K562 (cell line): ENCODE data around the gene FGGY. TPM values are rescaled to one million over a fixed set of nuclear protein-coding genes. Genes with fewer than 3 reads are reported as not detected.

ENCODE experiments used
- ATAC-seq: fragments of 200-7000 bp; cut with Tn5 transposase; 3 replicates; pipeline ENCODE4 v1.9.1; 2020; ENCODE audit warnings: moderate library complexity
- BruUV-seq: library from RNA; stranded (reverse); fragments of 400-500 nt; replicated peaks from 2 replicates; lab custom pipeline; 2021; lab: Mats Ljungman, UMichigan
- CTCF ChIA-PET: fragments of 300-600 bp; formaldehyde crosslinking; extraction: SDS; loops from one replicate; lab custom pipeline; 2021; ENCODE audit warnings: low intra/inter-chr PET ratio; lab: Yijun Ruan, JAX
- POLR2A ChIA-PET: fragments of 300-600, 350-650 bp; sonication (Branson Sonifier 250); formaldehyde crosslinking; extraction: SDS; loops from one replicate; lab custom pipeline; 2021; ENCODE audit warnings: antibody characterized with exemption, inconsistent platforms; lab: Yijun Ruan, JAX
- DNase-seq, 4 experiments: peaks; one replicate each; pipeline versions ENCODE4 v3.0.0 to v3.0.0-alpha.2; 2011 to 2018; ENCODE audit warnings: low spot score in 3 of 4, mixed read lengths in 3 of 4; ENCODE audit errors: extremely low read depth in 1 of 4
- FAIRE-seq: peaks from 2 replicates; lab custom pipeline; 2011; peaks lifted over from hg19 to GRCh38; lab: Jason Lieb, UNC
- H2AFZ ChIP-seq: 2 replicates; pipeline ENCODE4 v1.6.0; 2011; ENCODE audit warnings: low read depth, low read length, control low read depth, inconsistent platforms
- H3K27ac ChIP-seq: fragments of 200-600 bp; 3 replicates; pipeline ENCODE4 v1.8.0; 2011; ENCODE audit warnings: low read depth, mild to moderate bottlenecking, control low read depth, inconsistent platforms, low read length, moderate library complexity, mixed read lengths; ENCODE audit errors: extremely low read depth
- H3K27me3 ChIP-seq, 2 experiments: fragments of 300-600 bp in 1 of 2; 2 replicates in 1 of 2; 3 replicates in 1 of 2; pipeline versions ENCODE4 v1.6.0 to v1.8.0; 2011; ENCODE audit warnings: inconsistent platforms in 2 of 2, low read length in 2 of 2, mild to moderate bottlenecking in 1 of 2, mixed read lengths in 1 of 2, moderate library complexity in 1 of 2; ENCODE audit not compliant: control insufficient read depth in 2 of 2, insufficient read depth in 2 of 2
- H3K36me3 ChIP-seq: fragments of 300-600 bp; 3 replicates; pipeline ENCODE4 v1.8.0; 2011; ENCODE audit warnings: mild to moderate bottlenecking, low read length, inconsistent platforms; ENCODE audit not compliant: control insufficient read depth, insufficient read depth
- H3K4me1 ChIP-seq, 2 experiments: fragments of 200-600 bp in 1 of 2; replicated peaks in 1 of 2; 2 replicates in 1 of 2; 3 replicates in 1 of 2; pipeline versions ENCODE4 v1.5.1 to v1.8.0; 2011; ENCODE audit warnings: inconsistent platforms in 2 of 2, low read length in 2 of 2, mild to moderate bottlenecking in 1 of 2, mixed read lengths in 1 of 2, moderate library complexity in 1 of 2; ENCODE audit not compliant: control insufficient read depth in 2 of 2, insufficient read depth in 2 of 2
- H3K4me2 ChIP-seq: 2 replicates; pipeline ENCODE4 v1.6.1; 2011; ENCODE audit warnings: low read length, control low read depth, inconsistent platforms, mixed read lengths; ENCODE audit not compliant: insufficient read depth
- H3K4me3 ChIP-seq: fragments of 200-600 bp; sonication (generic), shearing (Covaris generic); 2 replicates; pipeline ENCODE4 v1.5.1; 2016; ENCODE audit warnings: control low read depth, inconsistent platforms
- H3K79me2 ChIP-seq: fragments of 200-600 bp; 3 replicates; pipeline ENCODE4 v1.8.0; 2011; ENCODE audit warnings: low read length, inconsistent platforms; ENCODE audit not compliant: control insufficient read depth, insufficient read depth
- H3K9ac ChIP-seq, 2 experiments: 2 replicates each; pipeline versions ENCODE4 v1.6.0 to v1.6.1; 2011; ENCODE audit warnings: low read depth in 2 of 2, low read length in 2 of 2, control low read depth in 1 of 2, inconsistent platforms in 1 of 2, mild to moderate bottlenecking in 1 of 2, mixed read lengths in 1 of 2; ENCODE audit not compliant: insufficient read depth in 1 of 2
- H3K9me1 ChIP-seq: one replicate; pipeline ENCODE4 v1.6.0; 2011; ENCODE audit warnings: inconsistent platforms, mild to moderate bottlenecking, low read length, moderate library complexity; ENCODE audit not compliant: control insufficient read depth, insufficient read depth
- H3K9me3 ChIP-seq: replicated peaks from 2 replicates; pipeline ENCODE4 v1.5.1; 2011; ENCODE audit warnings: low read depth, low read length, inconsistent platforms; ENCODE audit not compliant: control insufficient read depth, insufficient read depth
- H4K20me1 ChIP-seq: replicated peaks from 2 replicates; pipeline ENCODE4 v1.6.1; 2011; ENCODE audit warnings: low read length, inconsistent platforms, mixed read lengths; ENCODE audit not compliant: control insufficient read depth, insufficient read depth
- BDP1 ChIP-seq: IDR thresholded peaks from 3 replicates; pipeline ENCODE4 v1.6.1; 2011; ENCODE audit not compliant: insufficient read length, insufficient read depth
- ETV1 ChIP-seq: fragments of 450-650 bp; conservative IDR thresholded peaks from 2 replicates; pipeline ENCODE4 v1.6.1; 2016; ENCODE audit warnings: missing genetic modification characterization, control low read depth, low read depth, missing compliant biosample characterization
- HDAC1 ChIP-seq, 2 experiments: fragments of 450-650 bp; IDR thresholded peaks; 2 replicates each; pipeline ENCODE4 v1.6.1; 2016 to 2017; ENCODE audit warnings: inconsistent platforms in 1 of 2, mild to moderate bottlenecking in 1 of 2, moderate library complexity in 1 of 2
- LEF1 ChIP-seq: fragments of 450-650 bp; IDR thresholded peaks from 2 replicates; pipeline ENCODE4 v1.6.1; 2016; ENCODE audit warnings: mild to moderate bottlenecking
- MTA3 ChIP-seq: fragments of 450-650 bp; formaldehyde crosslinking; IDR thresholded peaks from 2 replicates; pipeline ENCODE4 v1.6.1; 2017; ENCODE audit warnings: mild to moderate bottlenecking, borderline replicate concordance
- SAP30 ChIP-seq: fragments of 200-600 bp; sonication (generic); IDR thresholded peaks from 2 replicates; pipeline ENCODE4 v1.6.1; 2012; ENCODE audit warnings: borderline replicate concordance, low read depth, mild to moderate bottlenecking, moderate library complexity, low read length, control low read depth, inconsistent platforms; ENCODE audit not compliant: insufficient read depth, poor library complexity, severe bottlenecking
- SIN3A ChIP-seq, 2 experiments: fragments of 150-350 bp in 1 of 2; IDR thresholded peaks; 2 replicates each; pipeline ENCODE4 v1.6.1; 2011 to 2016; ENCODE audit warnings: borderline replicate concordance in 2 of 2, low read depth in 2 of 2, low read length in 2 of 2, mild to moderate bottlenecking in 2 of 2, moderate library complexity in 2 of 2; ENCODE audit not compliant: control insufficient read depth in 1 of 2
- ZNF212 ChIP-seq: fragments of 450-650 bp; formaldehyde crosslinking; IDR thresholded peaks from 2 replicates; pipeline ENCODE4 v1.4.0; 2020; ENCODE audit warnings: mild to moderate bottlenecking
- ZNF217 ChIP-seq: sonication (generic); formaldehyde crosslinking; IDR thresholded peaks from 2 replicates; pipeline ENCODE4 v1.8.0; 2022; ENCODE audit warnings: mild to moderate bottlenecking, missing genetic modification reagents
- in situ Hi-C: fragments of 300-500 bp; cut with MboI; formaldehyde crosslinking; loops from 4 replicates; pipeline ENCODE4 v1.15.0; 2018; ENCODE audit warnings: inconsistent platforms, mixed read lengths
- intact Hi-C: fragments of 100-400 bp; cut with micrococcal nuclease; formaldehyde crosslinking; loops from 2 replicates; pipeline ENCODE4 v1.14.2; 2022
- polyA plus RNA-seq, 8 experiments: library from polyadenylated mRNA; depleted of rRNA in 4 of 8; stranded (reverse) in 5 of 8; unstranded in 3 of 8; fragments of >200 nt; fragmentation: Nextera tagmentation in 2 of 8; fragmentation: Illumina TruSeq in 1 of 8; extraction: Ambion mirVana in 2 of 8; extraction: Trizol in 1 of 8; gene quantifications; 2 replicates each; pipeline versions ENCODE4 v1.2.1 to v1.2.3, GENCODE V29; 2011 to 2014; ENCODE audit warnings: inconsistent platforms in 1 of 8, missing spikeins in 1 of 8
- total RNA-seq, 7 experiments: library from RNA; depleted of rRNA in 6 of 7; stranded (reverse); fragments of >200 nt in 6 of 7; fragmentation: Illumina TruSeq in 2 of 7; extraction: Trizol in 2 of 7; gene quantifications; 2 replicates each; pipeline versions ENCODE4 v1.2.1 to v1.2.3, GENCODE V29; 2011 to 2021; ENCODE audit warnings: low replicate concordance in 1 of 7
- TF ChIP-seq, protein P1 (sequence below): fragments of 250-450 bp; sonication (Bioruptor Pico); IDR thresholded peaks from 2 replicates; pipeline ENCODE4 v1.5.0; 2021; ENCODE audit warnings: mild to moderate bottlenecking, moderate library complexity
- TF ChIP-seq, protein P2 (sequence below): fragments of 450-650 bp; formaldehyde crosslinking; IDR thresholded peaks from 2 replicates; pipeline ENCODE4 v1.4.0; 2022; ENCODE audit warnings: missing genetic modification characterization
- TF ChIP-seq, protein P3 (sequence below): fragments of 450-650 bp; IDR thresholded peaks from 2 replicates; pipeline ENCODE4 v1.6.1; 2018; ENCODE audit not compliant: partially characterized antibody
- TF ChIP-seq, protein P4 (sequence below): fragments of 250-450 bp; sonication (Bioruptor Pico); IDR thresholded peaks from 2 replicates; pipeline ENCODE4 v1.8.0; 2022; ENCODE audit warnings: moderate library complexity, mild to moderate bottlenecking, inconsistent platforms

Gene FGGY
- total and polyA plus RNA-seq, 9 of the 15 experiments (the other 6 are each of a cell fraction or from before 2014, with no cell fraction given) = 9.7 to 19.2 (median 12.6) TPM

DNA sequence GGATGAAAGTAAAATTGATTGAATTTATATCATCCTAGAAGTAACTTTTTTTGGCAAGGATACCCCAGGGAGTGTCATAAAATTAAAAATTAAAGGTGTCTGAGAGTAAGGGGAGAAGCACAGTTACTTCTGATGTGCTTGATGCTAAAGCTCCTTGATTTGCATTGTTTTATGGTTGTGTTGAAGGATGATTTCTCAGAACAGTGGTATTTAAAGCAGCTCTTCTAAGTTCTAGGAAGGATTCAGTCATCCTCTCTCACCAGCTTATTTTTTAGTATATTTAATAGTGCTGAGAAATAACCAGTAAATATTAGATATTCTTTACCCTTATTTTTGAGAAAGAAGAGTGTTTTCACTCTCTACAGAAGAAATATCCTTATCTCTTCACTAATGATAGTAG is 93.0 kb downstream of the FGGY start:
- Histone ChIP-seq H3K4me1 (peaks cover 0 to 31% of the 10 kb centered on the region in 2 experiments; a peak in 3 of 5 replicates), H3K36me3 (no peaks in the 10 kb centered on the region), H3K79me2 (no peaks in the 10 kb centered on the region), H3K4me2 (no peak overlapping the region), H3K9ac (no peak overlapping the region), H3K9me1 (no peaks in the 10 kb centered on the region), H4K20me1 (no peaks in the 10 kb centered on the region), H3K4me3 (no peak overlapping the region), H3K27ac (no peak overlapping the region), H3K9me3 (no peaks in the 10 kb centered on the region), H2AFZ (no peak overlapping the region), H3K27me3 (no peaks in the 10 kb centered on the region)
- DNase-seq (no peak), FAIRE-seq (no peak), ATAC-seq (no peak)
- BruUV-seq = no TSS peak
- ChIA-PET CTCF (no interaction called here), POLR2A (no interaction called here)
- in situ Hi-C loops = no loop called here
- intact Hi-C loops = no loop called here
- TF ChIP-seq, protein P1, sequence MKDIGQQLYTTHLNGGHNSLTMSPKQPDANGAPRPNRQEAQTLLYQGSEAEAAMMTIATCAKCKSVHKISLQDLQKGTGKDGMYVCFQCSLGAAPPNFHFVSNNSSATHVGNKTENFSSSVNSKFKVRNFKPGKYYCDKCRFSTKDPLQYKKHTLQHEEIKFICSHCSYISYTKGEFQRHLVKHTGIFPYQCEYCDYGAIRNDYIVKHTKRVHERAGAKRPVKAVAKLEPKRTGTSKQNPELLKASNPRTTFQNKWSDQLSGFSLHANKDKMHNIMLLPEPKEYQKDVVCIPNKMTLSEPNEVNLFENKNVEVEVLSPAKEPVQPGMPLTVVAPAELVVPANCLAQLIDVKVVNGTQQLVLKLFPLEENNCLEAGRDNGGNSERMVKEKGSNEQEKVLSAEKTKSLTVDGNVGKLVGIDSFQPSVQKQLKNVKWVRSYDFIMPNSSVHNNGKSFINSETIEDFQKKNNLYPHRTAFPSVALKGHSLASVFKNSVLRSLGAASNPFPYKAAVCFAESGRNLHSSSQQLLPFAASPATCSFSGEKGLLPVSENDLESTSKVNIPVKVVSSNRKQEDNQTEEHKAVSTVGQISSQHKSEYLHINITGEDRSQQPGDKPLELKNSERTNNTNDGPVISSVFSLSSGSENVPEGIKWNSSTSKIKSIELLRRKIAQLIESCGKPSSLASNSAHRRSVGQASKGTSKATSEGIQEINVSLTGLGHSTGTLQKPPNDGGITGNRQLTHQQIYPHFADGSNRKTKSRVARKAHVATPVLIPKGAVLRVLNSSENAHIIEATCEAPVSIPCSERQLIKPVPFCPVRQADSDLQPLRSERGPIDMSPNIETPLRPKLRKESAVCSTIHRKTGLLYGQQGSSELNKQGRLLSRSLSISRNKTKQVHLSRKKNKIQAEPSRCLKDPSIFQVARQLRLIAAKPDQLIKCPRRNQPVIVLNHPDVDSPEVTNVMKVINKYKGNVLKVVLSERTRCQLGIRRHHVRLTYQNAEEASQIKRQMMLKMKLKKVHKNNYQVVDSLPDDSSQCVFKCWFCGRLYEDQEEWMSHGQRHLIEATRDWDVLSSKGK = no peak
- TF ChIP-seq HDAC1 (IDR thresholded peaks at IDR 0.05) = no peak
- TF ChIP-seq, protein P2, sequence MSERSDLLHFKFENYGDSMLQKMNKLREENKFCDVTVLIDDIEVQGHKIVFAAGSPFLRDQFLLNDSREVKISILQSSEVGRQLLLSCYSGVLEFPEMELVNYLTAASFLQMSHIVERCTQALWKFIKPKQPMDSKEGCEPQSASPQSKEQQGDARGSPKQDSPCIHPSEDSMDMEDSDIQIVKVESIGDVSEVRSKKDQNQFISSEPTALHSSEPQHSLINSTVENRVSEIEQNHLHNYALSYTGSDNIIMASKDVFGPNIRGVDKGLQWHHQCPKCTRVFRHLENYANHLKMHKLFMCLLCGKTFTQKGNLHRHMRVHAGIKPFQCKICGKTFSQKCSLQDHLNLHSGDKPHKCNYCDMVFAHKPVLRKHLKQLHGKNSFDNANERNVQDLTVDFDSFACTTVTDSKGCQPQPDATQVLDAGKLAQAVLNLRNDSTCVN (CRISPR knock-in tag) = no peak
- no peak for TF ChIP-seq SAP30
- no peak for TF ChIP-seq MTA3
- TF ChIP-seq, protein P3, sequence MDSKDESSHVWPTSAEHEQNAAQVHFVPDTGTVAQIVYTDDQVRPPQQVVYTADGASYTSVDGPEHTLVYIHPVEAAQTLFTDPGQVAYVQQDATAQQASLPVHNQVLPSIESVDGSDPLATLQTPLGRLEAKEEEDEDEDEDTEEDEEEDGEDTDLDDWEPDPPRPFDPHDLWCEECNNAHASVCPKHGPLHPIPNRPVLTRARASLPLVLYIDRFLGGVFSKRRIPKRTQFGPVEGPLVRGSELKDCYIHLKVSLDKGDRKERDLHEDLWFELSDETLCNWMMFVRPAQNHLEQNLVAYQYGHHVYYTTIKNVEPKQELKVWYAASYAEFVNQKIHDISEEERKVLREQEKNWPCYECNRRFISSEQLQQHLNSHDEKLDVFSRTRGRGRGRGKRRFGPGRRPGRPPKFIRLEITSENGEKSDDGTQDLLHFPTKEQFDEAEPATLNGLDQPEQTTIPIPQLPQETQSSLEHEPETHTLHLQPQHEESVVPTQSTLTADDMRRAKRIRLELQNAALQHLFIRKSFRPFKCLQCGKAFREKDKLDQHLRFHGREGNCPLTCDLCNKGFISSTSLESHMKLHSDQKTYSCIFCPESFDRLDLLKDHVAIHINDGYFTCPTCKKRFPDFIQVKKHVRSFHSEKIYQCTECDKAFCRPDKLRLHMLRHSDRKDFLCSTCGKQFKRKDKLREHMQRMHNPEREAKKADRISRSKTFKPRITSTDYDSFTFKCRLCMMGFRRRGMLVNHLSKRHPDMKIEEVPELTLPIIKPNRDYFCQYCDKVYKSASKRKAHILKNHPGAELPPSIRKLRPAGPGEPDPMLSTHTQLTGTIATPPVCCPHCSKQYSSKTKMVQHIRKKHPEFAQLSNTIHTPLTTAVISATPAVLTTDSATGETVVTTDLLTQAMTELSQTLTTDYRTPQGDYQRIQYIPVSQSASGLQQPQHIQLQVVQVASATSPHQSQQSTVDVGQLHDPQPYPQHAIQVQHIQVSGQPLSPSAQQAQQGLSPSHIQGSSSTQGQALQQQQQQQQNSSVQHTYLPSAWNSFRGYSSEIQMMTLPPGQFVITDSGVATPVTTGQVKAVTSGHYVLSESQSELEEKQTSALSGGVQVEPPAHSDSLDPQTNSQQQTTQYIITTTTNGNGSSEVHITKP = no peak
- TF ChIP-seq ETV1 = no peak
- TF ChIP-seq, protein P4, sequence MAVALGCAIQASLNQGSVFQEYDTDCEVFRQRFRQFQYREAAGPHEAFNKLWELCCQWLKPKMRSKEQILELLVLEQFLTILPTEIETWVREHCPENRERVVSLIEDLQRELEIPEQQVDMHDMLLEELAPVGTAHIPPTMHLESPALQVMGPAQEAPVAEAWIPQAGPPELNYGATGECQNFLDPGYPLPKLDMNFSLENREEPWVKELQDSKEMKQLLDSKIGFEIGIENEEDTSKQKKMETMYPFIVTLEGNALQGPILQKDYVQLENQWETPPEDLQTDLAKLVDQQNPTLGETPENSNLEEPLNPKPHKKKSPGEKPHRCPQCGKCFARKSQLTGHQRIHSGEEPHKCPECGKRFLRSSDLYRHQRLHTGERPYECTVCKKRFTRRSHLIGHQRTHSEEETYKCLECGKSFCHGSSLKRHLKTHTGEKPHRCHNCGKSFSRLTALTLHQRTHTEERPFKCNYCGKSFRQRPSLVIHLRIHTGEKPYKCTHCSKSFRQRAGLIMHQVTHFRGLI = no peak
- no peak for TF ChIP-seq LEF1
- TF ChIP-seq ZNF217 (CRISPR knock-in tag) = no peak
- no peak for TF ChIP-seq SIN3A (IDR thresholded peaks at IDR 0.05; ENCODE audit: borderline replicate concordance in 2 of 2, control insufficient read depth in 1 of 2, low read depth in 2 of 2, low read length in 2 of 2)
- no peak for TF ChIP-seq BDP1
- TF ChIP-seq ZNF212 (CRISPR knock-in tag) = no peak
